Stomach (tissue), 9 donors: ENCODE measurements around the gene ARFGAP3. TPM values are rescaled to one million over a fixed set of nuclear protein-coding genes. Genes with fewer than 3 reads are reported as not detected.

Experiments used
- DNase-seq, 2 donors: peaks; one replicate each; pipeline versions ENCODE4 v3.0.0 to v3.0.0-alpha.2; 2013 to 2019
- H3K27ac ChIP-seq, 5 donors: fragments of 200-600 bp in 4 of 5; sonication (generic) in 4 of 5; one replicate each; pipeline ENCODE4 v1.5.1; 2013 to 2019; ENCODE audit warnings: mild to moderate bottlenecking in 1 of 5, moderate library complexity in 1 of 5
- H3K27me3 ChIP-seq, 3 donors: fragments of 200-600 bp; sonication (generic); one replicate each; pipeline ENCODE4 v1.5.1; 2017 to 2019; ENCODE audit warnings: mixed run types in 1 of 3
- H3K36me3 ChIP-seq, 4 donors: fragments of 200-600 bp; sonication (generic); 1 replicate in 3 of 4; 2 replicates in 1 of 4; pipeline ENCODE4 v1.5.1; 2016 to 2019
- H3K4me1 ChIP-seq, 4 donors: fragments of 200-600 bp; sonication (generic); one replicate each; pipeline ENCODE4 v1.5.1; 2016 to 2019
- H3K4me3 ChIP-seq, 4 donors: fragments of 200-600 bp; sonication (generic) in 3 of 4; one replicate each; pipeline ENCODE4 v1.5.1; 2016 to 2019; ENCODE audit warnings: mild to moderate bottlenecking in 1 of 4
- H3K9me3 ChIP-seq, 4 donors: fragments of 200-600 bp; sonication (generic); one replicate each; pipeline ENCODE4 v1.5.1; 2016 to 2019
- CTCF ChIP-seq, 7 experiments: fragments of 450-650 bp in 4 of 7; fragments of 200-600 bp in 3 of 7; sonication (generic) in 3 of 7; IDR thresholded peaks; one replicate each; pipeline ENCODE4 v1.5.1; 2016 to 2019; ENCODE audit warnings: antibody characterized with exemption in 7 of 7, control low read depth in 2 of 7, mild to moderate bottlenecking in 1 of 7
- EP300 ChIP-seq: sonication (generic); formaldehyde crosslinking; IDR thresholded peaks from one replicate; pipeline ENCODE4 v1.6.1; 2017; ENCODE audit warnings: antibody characterized with exemption
- POLR2A ChIP-seq, 4 donors: fragments of 450-650 bp; IDR thresholded peaks; one replicate each; pipeline ENCODE4 v1.6.1; 2016; ENCODE audit warnings: antibody characterized with exemption in 4 of 4, control low read depth in 2 of 4, mild to moderate bottlenecking in 1 of 4, moderate library complexity in 1 of 4
- POLR2AphosphoS5 ChIP-seq, 3 donors: sonication (generic); formaldehyde crosslinking; IDR thresholded peaks; one replicate each; pipeline ENCODE4 v1.6.1; 2016; ENCODE audit warnings: antibody characterized with exemption in 3 of 3
- WGBS, 5 donors: extraction: QIAGEN DNeasy Blood & Tissue Kit in 3 of 5; methylation state at CpG; one replicate each; pipeline versions ENCODE4 v1.1.5 to v1.1.7; 2013 to 2018; 5-methylcytosine and 5-hydroxymethylcytosine counted together
- intact Hi-C: fragments of 100-400 bp; cut with DNase I; formaldehyde crosslinking; loops from one replicate; pipeline ENCODE4 v1.15.1; 2023; ENCODE audit warnings: low total_unique reads
- polyA plus RNA-seq, 3 donors: library from polyadenylated mRNA; stranded (reverse); fragments of 200-250 nt; gene quantifications; one replicate each; pipeline ENCODE4 v1.2.3, GENCODE V29; 2013
- total RNA-seq, 5 donors: library from RNA; depleted of rRNA; stranded (reverse); fragments of >200 nt; gene quantifications; one replicate each; pipeline versions ENCODE4 v1.1.0 to v1.2.3, GENCODE V29; 2014 to 2016
- donor health status: healthy with polysubstance abuse.
- donor health status: Bipolar disorder and iron deficiency.
- donor health status: healthy.

The ARFGAP3 gene
- total and polyA plus RNA-seq, 8 donors: 4.6 to 77.5 (median 39.9) TPM

GRCh38 chr22:42893371-42894150 lies 36.5 kb upstream of the ARFGAP3 start:
- H3K9me3 ChIP-seq: no peaks in the 10 kb centered on the region
- H3K4me1 ChIP-seq: peaks cover 41 to 95% (median 66%) of the 10 kb centered on the region in 4 donors
- H3K36me3 ChIP-seq: peaks cover 11 to 47% (median 34%) of the 10 kb centered on the region in 4 donors
- H3K27me3 ChIP-seq: no peaks in the 10 kb centered on the region
- H3K4me3 ChIP-seq: no peak overlapping the region
- intact Hi-C loops: no loop called here
- TF ChIP-seq EP300 (no peak), POLR2AphosphoS5 (IDR thresholded peaks at IDR 0.05) (no peak), CTCF (IDR thresholded peaks at IDR 0.05) (no peak), POLR2A (IDR thresholded peaks at IDR 0.05) (no peak)
- WGBS, 5 donors: 77 to 83% (median 79%) methylated on average over 25 of the region's 25 CpGs
- H3K27ac ChIP-seq: peak overlapping the region; percentile 70 to 93 (median 86)
- no peak for DNase-seq

- H3K36me3 ChIP-seq: peaks cover 20 to 56% (median 41%) of the 10 kb centered on the region in 4 donors
- H3K4me1 ChIP-seq: peaks cover 49 to 95% (median 73%) of the 10 kb centered on the region in 4 donors
- no peak for TF ChIP-seq EP300
- peak in 2 of 3 donors; percentile 5 to 30 for TF ChIP-seq POLR2AphosphoS5 (IDR thresholded peaks at IDR 0.05)
- TF ChIP-seq CTCF (IDR thresholded peaks at IDR 0.05): no peak
- no peak for TF ChIP-seq POLR2A (IDR thresholded peaks at IDR 0.05)
- peak; percentile 61 to 82 for DNase-seq
- H3K9me3 ChIP-seq: no peaks in the 10 kb centered on the region
- 31 to 51% (median 44%) methylated on average over 9 to 10 of the region's 10 CpGs for WGBS, 5 donors
- H3K27ac ChIP-seq: peak overlapping the region; percentile 81 to 93 (median 87)
- no peak overlapping the region for H3K4me3 ChIP-seq
- intact Hi-C loops: no loop called here
- H3K27me3 ChIP-seq: no peaks in the 10 kb centered on the region
Measured at GRCh38 chr22:42892571-42893316, 35.7 kb upstream of the ARFGAP3 start.

- Histone ChIP-seq H3K9me3 (no peaks in the 10 kb centered on the region), H3K27ac (peak overlapping the region; percentile 81 to 93 (median 87)), H3K4me1 (peaks cover 51 to 96% (median 73%) of the 10 kb centered on the region in 4 donors), H3K36me3 (peaks cover 23 to 61% (median 47%) of the 10 kb centered on the region in 4 donors), H3K4me3 (no peak overlapping the region), H3K27me3 (no peaks in the 10 kb centered on the region)
- TF ChIP-seq POLR2AphosphoS5 (IDR thresholded peaks at IDR 0.05) (no peak), CTCF (IDR thresholded peaks at IDR 0.05) (no peak), POLR2A (IDR thresholded peaks at IDR 0.05) (no peak), EP300 (no peak)
- 44 to 59% (median 52%) methylated on average over 9 of the region's 9 CpGs for WGBS, 5 donors
- intact Hi-C loops: no loop called here
- DNase-seq: no peak
Measured at GRCh38 chr22:42892156-42892555, 35.1 kb upstream of the ARFGAP3 start.

- Histone ChIP-seq H3K27me3 (no peaks in the 10 kb centered on the region), H3K4me1 (peaks cover 51 to 96% (median 71%) of the 10 kb centered on the region in 4 donors), H3K9me3 (no peaks in the 10 kb centered on the region), H3K27ac (peak overlapping the region; percentile 81 to 93 (median 87)), H3K4me3 (no peak overlapping the region), H3K36me3 (peaks cover 26 to 66% (median 51%) of the 10 kb centered on the region in 4 donors)
- WGBS, 5 donors: 73 to 94% (median 77%) methylated on average over 3 of the region's 3 CpGs
- DNase-seq: no peak
- TF ChIP-seq EP300: no peak
- no peak for TF ChIP-seq POLR2A (IDR thresholded peaks at IDR 0.05)
- no peak for TF ChIP-seq POLR2AphosphoS5 (IDR thresholded peaks at IDR 0.05)
- TF ChIP-seq CTCF (IDR thresholded peaks at IDR 0.05): no peak
- intact Hi-C loops: no loop called here
Measured at GRCh38 chr22:42891696-42892095, 34.6 kb upstream of the ARFGAP3 start.
